ENCODE data around the gene CYTL1.
"Not testable (repeated sequence)": the region's sequence is repeated elsewhere in the genome, so short reads cannot be mapped to it uniquely, and the experiment has no call there.

CYTL1 gene

GRCh38 chr4:5019274-5019673, at the start of gene CYTL1:
CYTL1 (minus strand) TSS chr4:5019458; CDS start chr4:5019445, 13 bp downstream.
- DNase-seq: peak; percentile 65

DNA sequence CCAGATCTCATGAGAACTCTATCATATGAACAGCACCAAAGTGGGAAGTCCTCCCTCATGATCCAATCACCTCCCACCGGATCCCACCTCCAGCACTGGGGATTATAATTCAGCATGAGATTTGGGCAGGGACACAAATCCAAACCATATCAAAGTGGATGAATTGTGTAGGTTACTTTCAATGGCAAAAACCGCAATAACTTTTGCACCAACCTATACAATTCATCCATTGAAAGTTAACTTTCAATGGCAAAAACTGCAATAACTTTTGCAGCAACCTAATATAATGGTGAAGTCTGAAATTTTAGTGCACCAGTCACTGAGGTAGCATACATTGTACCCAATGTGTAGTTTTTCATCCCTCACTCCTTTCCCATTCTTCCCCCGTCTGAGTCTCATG, 48.6 kb upstream of the CYTL1 start:
- DNase-seq: no peak

GRCh38 chr4:5066968-5067367, 47.7 kb upstream of the CYTL1 start:
- DNase-seq: not testable (repeated sequence)

- no peak for DNase-seq
Measured at GRCh38 chr4:5066101-5066500, 46.8 kb upstream of the CYTL1 start.

GRCh38 chr4:5055411-5055810, 36.2 kb upstream of the CYTL1 start:
- DNase-seq: no peak

DNA sequence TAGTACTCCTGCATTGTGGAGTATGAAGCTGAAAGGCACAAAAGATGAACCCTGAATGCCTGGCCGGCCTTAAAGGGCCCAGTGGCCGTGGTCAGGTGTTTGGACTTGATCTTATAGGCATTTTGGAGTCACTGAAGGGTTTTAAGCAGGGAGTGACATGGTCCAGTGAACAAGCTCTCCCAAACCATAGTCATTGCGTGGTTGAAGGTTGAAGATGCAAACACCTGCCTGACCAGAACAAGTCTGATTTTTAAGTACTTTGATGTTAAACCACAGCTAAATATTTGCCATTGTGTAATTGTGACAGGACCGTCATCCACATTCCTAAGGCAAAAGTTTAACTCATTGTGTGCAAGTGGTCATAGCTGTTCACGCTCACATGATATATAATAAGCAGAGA, 35.3 kb upstream of the CYTL1 start:
- DNase-seq: no peak

GRCh38 chr4:5052726-5053425, 33.6 kb upstream of the CYTL1 start:
- DNase-seq: no peak

- no peak for DNase-seq
Measured at GRCh38 chr4:5052204-5052702, 33.0 kb upstream of the CYTL1 start.

DNA sequence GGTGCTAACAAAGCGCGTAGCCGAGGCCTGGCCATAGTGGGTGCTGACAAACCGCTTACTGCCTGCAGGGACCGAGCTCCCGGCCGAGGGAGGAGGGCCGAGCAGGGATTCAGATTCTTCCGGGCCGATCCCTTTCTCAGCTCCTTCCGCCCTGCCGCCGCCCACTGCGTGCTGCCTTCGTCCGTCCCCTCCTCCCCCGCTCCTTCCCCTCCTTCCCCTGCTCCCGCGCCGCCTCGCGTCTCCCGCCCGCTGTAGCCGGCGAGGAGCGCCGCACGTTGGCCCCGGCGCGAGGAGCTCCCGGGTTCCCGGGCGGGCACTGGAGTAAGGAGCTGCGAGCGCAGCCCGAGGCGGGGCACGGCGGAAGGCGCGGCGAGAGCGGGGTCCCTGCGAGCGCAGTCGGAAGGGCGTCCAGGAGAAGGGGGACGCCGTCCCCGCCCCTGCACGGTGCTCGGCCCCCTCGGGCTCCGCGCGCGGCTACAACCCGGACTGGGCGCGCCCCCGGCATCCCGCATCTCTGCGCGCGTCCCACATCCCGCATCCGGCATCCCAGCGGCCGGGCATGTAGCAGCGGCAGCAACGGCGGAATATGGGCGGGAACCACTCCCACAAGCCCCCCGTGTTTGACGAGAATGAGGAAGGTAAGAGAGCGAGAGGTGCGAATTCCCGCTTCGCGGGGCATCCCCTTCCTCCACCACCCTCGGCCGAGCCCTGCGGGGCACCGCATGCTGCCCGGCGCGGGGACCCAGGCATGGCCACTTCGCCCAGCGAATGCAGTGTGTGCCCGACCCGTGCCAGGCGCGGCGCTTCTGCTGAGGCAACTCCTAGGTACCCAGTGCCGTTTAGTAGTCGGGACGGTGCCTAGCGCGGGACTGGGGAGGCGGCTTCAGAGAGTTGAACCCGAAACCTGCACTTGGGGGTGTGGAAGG, 32.3 kb upstream of the CYTL1 start, which contains the start of gene STK32B:
STK32B (plus strand) TSS at position 203 of the 926 bp plus-strand sequence.
- DNase-seq: peak; percentile 68

- DNase-seq: peak; percentile 91
Measured at GRCh38 chr4:5050520-5051277, 31.4 kb upstream of the CYTL1 start.

DNA sequence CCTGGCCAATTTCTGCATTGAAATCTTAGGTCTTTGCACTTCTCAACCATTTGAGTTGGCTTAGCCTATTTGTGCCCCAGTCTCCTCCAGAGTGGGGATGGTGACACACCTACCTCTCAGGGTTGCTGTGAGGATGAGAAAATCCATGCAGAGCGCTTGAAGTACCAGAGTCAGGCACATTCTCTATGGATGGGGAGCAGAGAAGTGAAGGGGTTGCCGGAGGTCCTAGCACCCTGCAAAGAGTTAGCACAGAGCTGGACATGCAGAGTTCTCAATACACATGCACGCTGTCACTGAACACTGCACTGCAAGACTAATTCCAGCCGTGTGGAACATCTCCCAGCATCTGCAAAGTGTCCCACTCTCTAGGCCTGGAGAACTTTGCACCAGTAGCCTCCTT, 29.5 kb upstream of the CYTL1 start:
- DNase-seq: no peak

GRCh38 chr4:5045097-5045496, 25.8 kb upstream of the CYTL1 start:
- peak; percentile 64 for DNase-seq

- no peak for DNase-seq
Measured at GRCh38 chr4:5044341-5044740, 25.1 kb upstream of the CYTL1 start.

DNA sequence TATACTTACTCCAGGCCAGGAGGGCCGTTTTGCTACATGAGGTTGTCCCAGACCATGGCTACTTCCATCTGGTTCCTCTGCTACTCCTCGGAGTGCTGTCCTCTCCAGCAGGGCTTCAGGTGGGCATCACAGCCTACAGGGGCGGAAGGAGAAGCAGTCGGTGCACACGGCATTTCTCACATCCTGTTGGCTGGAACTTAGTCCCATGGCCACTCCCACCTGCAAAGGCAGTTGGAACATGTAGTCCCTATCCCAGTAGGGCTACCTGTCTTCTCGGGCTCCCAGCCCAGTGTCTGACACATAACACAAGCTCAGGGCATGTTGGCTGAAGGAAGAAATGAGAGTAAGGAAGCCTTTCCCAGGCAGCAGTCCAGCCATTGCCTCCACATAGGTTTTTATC, 24.3 kb upstream of the CYTL1 start:
- DNase-seq: no peak

DNA sequence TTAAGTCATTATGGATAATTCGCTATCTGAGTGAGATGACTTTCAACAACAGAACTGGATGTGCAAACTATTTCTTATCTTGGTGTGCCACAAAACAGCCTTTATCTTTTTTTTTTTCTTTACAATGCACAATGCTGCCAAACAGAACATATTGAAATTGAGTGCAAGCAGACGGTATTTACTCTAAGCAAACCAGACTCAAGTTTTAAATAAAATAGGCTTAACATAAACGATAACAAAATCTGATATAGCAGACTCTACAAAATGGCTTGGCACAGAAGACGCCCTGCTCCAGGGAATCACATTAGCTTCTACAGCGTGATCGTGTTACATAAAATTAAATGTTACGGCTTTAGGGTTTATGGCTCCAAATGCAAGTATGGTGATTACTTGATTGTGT, 22.4 kb upstream of the CYTL1 start:
- peak; percentile 82 for DNase-seq

DNA sequence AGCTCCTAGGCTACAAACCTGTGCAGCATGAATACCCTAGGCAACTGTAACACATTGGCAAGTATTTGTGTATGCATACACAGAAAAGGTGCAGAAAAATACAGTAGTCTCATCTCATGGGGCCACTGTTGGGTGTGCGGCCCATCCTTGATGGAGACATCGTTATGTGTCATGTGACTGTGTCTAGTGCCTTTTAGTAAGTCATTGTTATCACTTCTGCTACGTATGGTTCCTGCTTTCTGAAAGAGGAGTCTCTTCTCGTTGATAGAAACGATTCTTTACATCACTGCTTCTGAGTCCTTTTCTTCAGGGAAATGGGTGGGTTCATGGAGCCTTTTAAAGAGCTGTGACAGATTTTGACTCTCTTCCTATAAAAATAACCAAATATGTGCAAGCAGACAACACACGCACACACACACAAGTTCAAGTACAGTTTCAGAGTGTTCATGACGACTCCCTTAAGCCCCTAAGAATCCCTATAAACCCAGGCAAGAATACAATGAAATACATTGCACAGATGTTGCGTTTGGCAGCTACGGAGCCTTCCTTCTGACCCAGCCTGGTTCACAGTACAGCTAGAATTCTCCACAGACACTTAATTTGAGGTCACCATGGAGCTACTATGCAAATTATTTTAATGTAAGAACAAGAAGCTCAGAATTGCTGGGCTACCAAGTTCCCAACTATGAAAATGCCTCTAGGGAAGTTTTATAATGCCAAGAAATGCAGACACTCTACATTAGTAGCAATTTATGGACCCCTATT, 21.8 kb upstream of the CYTL1 start:
- DNase-seq: peak; percentile 57

DNA sequence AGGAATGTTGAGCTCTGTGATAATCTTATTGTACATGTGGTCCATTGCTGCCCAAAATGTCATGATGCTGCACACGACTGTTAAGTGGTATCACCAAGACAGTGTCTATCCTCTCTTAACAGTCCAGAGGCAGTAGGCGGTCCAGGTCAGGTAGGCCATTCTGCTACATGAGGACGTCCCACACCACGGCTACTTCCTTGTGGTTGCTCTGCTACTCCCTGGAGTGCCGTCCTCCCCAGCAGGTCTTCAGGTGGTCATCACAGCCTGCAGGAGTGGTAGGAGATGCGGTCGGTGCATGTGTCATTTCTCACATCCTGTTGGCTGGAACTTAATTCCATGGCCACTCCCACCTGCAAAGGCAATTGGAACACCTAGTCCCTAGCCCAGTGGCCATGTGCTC, 20.5 kb upstream of the CYTL1 start:
- DNase-seq: no peak

DNA sequence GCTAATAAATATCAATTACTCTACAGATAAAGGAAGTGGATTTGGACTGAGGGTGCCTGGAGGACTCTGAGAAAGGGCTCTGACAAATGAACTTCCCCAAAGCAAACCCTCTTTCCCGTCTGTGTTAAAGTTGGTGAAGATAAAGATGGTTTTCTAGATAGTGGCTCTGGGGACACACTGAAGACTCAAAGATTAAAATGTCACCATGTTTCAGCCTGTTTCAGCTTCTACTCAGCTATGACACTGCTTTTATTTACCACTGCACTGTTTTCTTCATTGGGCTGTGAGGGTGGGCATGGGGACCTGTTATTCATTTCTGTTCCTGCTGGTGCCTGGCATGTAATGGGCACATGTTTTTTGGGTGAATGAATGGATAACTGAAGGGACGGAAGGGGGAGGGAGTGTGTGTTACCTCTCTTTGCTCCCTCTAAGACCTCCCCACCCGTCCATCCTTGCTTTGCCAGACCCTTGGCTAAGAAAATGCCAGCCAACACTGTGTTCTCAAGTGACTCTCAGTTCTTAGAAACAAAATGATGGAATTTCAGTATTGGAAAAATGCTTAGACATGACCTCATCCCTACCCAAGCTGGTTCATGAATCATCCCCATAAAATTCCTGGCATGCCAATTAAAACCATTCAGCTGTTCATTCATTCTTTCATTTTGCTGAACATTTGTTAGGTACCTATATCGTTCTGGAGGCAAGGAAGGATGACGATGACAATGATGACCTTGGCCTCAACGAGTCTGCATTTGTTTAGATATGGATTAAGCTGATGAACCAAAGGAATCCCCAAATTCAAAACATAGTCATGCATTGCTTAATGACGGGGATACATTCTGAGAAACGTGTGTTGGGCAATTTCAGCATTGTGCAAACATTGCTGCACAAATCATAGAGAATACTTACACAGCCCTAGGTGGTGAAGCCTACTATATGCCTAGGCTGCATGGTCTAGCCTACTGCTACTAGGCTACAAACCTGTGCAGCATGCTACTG, 18.6 kb upstream of the CYTL1 start:
- peak; percentile 89 for DNase-seq

DNA sequence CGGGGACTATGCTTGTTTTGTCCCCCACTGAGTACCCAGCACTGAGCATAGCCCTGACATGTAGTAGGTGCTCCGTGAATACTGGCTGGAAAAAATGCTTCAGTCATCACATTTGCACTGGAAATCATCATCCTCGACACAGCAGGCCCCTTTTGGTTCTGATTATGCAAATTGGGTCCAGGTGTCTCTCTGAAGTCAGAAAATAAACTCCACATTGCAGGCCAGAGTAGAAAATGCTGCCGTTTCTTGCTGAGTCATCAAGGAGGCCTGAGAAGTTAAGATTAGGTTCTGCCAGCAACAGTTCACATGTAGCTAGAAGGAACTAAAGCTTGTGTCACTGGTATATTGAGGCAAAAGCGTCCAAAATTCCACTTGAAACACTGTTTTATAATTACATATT, 17.0 kb upstream of the CYTL1 start:
- peak; percentile 95 for DNase-seq

GRCh38 chr4:5034206-5034605, 14.9 kb upstream of the CYTL1 start:
- DNase-seq: no peak

GRCh38 chr4:5033281-5033841, 14.1 kb upstream of the CYTL1 start:
- peak; percentile 52 for DNase-seq

All from hematopoietic multipotent progenitor cell treated with erythropoietin and hydrocortisone succinate and interleukin-3 and kit ligand, for 6 days (in vitro differentiated cells).